Transverse colon (tissue), 4 donors: ENCODE measurements around the gene RASGEF1C.

Source experiments
- POLR2A ChIP-seq: fragments of 450-650 bp; IDR thresholded peaks from one replicate; pipeline ENCODE4 v1.6.1; 2016; ENCODE audit warnings: antibody characterized with exemption, mild to moderate bottlenecking, moderate library complexity
- POLR2AphosphoS5 ChIP-seq, 3 donors: sonication (generic); formaldehyde crosslinking; IDR thresholded peaks; one replicate each; pipeline ENCODE4 v1.6.1; 2016; ENCODE audit warnings: antibody characterized with exemption in 3 of 3
- TF ChIP-seq, protein P1 (sequence below), 5 experiments: fragments of 200-600 bp in 3 of 5; fragments of 450-650 bp in 2 of 5; sonication (generic) in 3 of 5; IDR thresholded peaks; 1 replicate in 2 of 5; 2 replicates in 3 of 5; pipeline ENCODE4 v1.5.1; 2016 to 2017; ENCODE audit warnings: antibody characterized with exemption in 5 of 5, inconsistent platforms in 3 of 5, mild to moderate bottlenecking in 2 of 5, moderate library complexity in 1 of 5

DNA sequence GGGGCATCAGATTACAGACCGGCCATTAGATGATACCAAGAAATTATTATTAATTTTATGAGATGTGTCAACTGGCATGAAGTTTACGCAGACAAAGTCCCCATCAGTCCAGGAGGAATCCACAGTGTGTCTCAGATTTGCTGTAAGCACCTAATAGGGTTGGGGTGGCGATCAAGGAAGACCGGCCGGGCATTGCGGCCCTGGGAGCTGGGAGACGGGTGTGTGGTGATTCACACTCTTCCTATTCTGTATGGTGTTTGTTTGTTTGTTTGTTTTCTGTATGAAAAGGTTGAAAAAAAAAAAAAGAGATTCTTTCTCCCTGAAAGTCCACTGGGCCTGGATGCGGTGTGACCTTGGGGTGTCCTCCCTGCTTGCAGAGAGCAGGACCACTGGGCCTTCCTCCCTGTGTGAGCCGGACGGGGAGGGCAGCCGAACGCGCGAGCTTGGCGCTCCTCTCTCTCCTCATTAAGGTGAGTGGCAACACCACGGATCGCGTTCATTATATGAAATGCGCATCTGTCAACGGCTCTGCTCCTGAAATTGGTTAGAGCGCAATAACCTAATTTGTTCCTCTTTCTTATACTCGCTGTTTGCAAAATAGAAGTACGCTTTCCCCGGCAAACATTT, 15.1 kb downstream of the RASGEF1C start:
- TF ChIP-seq, protein P1, sequence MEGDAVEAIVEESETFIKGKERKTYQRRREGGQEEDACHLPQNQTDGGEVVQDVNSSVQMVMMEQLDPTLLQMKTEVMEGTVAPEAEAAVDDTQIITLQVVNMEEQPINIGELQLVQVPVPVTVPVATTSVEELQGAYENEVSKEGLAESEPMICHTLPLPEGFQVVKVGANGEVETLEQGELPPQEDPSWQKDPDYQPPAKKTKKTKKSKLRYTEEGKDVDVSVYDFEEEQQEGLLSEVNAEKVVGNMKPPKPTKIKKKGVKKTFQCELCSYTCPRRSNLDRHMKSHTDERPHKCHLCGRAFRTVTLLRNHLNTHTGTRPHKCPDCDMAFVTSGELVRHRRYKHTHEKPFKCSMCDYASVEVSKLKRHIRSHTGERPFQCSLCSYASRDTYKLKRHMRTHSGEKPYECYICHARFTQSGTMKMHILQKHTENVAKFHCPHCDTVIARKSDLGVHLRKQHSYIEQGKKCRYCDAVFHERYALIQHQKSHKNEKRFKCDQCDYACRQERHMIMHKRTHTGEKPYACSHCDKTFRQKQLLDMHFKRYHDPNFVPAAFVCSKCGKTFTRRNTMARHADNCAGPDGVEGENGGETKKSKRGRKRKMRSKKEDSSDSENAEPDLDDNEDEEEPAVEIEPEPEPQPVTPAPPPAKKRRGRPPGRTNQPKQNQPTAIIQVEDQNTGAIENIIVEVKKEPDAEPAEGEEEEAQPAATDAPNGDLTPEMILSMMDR (IDR thresholded peaks at IDR 0.05) = no peak
- no peak for TF ChIP-seq POLR2A
- no peak for TF ChIP-seq POLR2AphosphoS5 (IDR thresholded peaks at IDR 0.05)
